Body of pancreas (tissue), 4 donors: Measurements from ENCODE around the gene RELB.

Source experiments
- POLR2A ChIP-seq, 3 donors: fragments of 450-650 bp; IDR thresholded peaks; one replicate each; pipeline ENCODE4 v1.6.1; 2016; ENCODE audit warnings: antibody characterized with exemption in 3 of 3, mild to moderate bottlenecking in 2 of 3
- TF ChIP-seq, protein P1 (sequence below), 7 experiments: fragments of 450-650 bp in 4 of 7; fragments of 200-600 bp in 3 of 7; sonication (generic) in 3 of 7; IDR thresholded peaks; one replicate each; pipeline ENCODE4 v1.5.1; 2016 to 2019; ENCODE audit warnings: antibody characterized with exemption in 7 of 7

DNA sequence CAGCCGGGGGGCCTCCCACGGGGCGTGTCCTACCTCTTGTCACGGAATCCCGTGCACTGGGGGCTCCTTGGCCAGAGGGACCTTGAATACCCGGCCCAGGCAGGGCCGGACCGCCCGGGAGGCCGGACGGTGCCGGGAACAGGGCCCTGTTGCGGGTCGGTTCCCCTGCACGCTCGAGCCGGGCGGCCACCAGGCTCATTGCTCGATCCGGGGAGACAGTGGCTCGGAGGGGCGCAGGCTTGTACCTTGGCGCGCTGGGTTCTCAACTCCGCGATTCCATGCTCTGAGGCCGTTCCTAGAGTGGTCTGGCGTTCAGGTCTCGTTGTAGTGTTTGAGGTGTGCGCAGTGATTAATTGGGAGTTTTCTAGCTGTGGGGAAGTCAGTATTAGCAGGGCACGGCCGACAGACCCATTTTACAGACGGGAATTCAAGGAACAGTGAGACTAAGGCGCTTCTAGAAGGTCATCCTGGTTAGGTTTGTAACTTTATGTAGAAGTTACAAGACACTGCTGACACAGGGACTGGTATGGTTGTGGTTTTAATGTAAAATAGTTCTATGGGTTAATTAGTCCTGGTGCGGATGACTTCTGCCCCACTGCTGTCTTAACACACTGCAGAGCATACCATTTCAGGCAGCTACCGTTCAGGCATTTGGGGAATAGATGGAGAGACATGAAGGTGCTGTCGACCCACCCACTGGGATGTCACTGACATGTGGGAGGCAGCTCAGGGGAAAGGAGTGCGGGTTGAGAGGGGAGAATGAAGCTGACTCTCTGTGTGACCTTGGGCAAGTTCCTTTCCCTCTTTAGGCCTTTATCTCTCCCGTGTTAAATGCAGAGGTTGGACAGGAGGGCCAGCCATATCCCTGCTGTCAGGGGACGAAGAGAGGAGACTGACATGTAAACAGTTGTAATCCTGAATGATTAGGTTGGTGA is 45.5 kb upstream of the RELB start:
- TF ChIP-seq, protein P1, sequence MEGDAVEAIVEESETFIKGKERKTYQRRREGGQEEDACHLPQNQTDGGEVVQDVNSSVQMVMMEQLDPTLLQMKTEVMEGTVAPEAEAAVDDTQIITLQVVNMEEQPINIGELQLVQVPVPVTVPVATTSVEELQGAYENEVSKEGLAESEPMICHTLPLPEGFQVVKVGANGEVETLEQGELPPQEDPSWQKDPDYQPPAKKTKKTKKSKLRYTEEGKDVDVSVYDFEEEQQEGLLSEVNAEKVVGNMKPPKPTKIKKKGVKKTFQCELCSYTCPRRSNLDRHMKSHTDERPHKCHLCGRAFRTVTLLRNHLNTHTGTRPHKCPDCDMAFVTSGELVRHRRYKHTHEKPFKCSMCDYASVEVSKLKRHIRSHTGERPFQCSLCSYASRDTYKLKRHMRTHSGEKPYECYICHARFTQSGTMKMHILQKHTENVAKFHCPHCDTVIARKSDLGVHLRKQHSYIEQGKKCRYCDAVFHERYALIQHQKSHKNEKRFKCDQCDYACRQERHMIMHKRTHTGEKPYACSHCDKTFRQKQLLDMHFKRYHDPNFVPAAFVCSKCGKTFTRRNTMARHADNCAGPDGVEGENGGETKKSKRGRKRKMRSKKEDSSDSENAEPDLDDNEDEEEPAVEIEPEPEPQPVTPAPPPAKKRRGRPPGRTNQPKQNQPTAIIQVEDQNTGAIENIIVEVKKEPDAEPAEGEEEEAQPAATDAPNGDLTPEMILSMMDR (IDR thresholded peaks at IDR 0.05) = no peak
- TF ChIP-seq POLR2A (IDR thresholded peaks at IDR 0.05) = no peak
